K562 treated with DMSO at 1 percent for 24 hours (cell line): Measurements from ENCODE around the gene ZNF566. TPM values are rescaled to one million over a fixed set of nuclear protein-coding genes. Genes with fewer than 3 reads are reported as not detected.

Experiments used
- total RNA-seq: library from RNA; unstranded; fragments of 300-600 nt; gene quantifications from 2 replicates; pipeline ENCODE4 v1.2.3, GENCODE V29; 2022; ENCODE audit warnings: low read depth; ENCODE audit not compliant: insufficient read depth

The ZNF566 gene
- total RNA-seq, result 3.2 and 3.5 TPM in 2 replicates

DNA sequence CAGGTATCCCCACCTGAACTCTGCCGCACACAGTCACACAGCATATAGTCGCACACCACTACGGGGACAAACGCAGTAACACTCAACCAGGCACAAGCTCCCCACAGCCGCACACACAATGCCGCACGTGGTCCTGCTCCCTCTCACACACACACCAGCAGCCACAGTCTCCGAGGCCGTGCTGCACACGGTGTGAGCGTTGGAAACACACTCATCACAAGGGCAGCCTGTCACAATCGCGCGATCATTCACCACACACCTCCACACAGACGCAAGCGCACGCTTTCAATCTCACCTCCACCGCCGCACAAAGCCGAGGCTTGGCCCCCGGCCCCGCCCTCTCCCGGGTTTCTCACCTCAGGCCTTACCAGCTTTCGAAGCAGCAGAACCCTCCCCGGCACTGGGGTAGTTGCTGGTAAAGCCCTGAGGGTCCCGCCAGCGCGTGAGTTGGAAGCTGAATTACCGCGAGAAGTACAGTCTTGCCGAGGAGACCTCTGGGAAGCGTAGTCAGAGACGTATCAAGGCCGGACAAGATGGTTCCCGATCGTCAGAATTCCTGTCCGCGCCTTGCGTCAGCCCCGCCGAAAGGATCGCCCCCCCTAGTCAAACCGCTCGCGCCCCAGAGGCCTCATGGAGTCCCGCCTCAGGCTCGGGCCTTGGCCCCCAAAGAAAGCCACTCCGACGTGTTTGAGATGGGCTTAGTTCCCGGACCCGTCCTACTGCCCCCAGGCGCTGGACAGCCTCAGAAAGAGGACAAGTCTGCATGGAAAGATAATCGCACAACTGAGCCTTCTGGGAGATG lies at the start of gene ZNF566:
Gene ZNF566, minus strand, starts transcription at position 444 of the 802 bp plus-strand sequence. CDS start 13,004 bp downstream, outside the sequence.

DNA sequence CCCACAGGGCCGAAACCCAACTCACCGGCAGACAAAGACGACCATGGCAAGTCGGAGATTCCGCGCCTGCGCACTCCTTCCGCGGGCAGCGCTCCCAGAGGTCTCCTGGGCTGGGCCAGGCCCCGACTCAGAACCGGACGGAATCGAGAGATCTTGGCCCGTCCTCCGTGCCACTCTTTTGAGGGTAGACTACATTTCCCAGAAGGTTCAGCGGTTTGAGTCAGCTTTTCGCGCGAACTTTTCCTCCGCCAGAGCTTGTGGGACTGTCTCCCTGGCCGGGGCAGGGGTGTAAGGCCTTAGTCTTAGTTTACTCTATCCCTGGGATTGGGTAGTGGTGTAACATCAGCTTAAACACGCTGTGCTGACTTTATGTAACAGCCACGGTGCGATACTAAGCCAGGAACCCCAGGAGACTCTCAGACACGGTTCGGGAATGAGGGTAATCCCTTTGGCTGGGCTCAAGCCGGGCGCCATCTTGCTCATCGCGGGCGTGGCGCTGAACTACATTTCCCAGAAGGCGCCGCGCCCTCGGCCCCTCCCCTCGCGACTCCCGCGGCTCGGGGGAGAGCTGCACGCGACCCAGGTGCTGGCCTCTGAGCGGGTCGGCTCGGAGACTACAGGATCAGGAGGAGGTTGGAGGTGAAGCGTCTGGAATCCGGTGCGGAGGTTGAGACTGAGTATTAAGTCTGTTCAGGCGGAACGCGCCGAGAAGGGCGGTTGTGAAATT lies 39.0 kb upstream of the ZNF566 start, which contains the start of gene ZNF260:
Gene ZNF260, minus strand, starts transcription at position 78 of the 727 bp plus-strand sequence. CDS start 13,033 bp downstream, outside the sequence.

DNA sequence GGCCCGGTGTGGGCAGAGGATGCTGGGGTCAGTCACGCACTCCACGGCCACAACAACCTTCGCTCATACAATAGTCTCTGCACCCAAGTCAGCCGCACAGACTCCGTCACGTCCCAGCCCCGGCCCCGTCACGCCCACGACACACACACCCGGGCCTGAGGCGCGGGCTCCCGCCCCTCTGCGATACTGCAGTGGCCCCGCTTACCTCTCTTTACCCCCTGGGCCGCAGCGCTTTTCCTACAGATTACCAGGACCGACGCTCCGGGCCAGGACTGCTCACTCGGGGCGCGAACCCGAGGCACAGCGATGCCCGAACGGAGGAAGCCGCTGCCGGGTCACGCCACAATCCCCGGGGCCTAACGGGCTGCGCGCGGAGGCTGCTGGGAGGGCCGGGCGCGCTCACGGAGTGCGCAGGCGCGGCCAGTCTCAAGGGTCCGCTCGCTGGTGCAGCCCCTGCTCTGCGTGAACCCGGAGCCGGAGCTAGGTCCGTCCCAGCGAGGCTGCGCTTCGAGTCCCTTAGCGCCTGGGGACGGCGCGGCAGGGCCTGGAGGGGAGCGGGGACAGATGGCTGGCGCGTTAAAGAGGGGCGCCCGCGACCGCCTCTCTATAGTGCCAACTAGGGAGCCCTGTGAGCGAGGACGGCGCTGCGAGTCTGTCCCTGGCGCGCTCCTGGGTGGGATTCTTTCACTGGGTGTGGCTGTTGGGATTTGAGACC lies 70.9 kb downstream of the ZNF566 start, which contains the start of gene ZFP82:
Gene ZFP82, minus strand, starts transcription at position 358 of the 715 bp plus-strand sequence. CDS start 8,855 bp downstream, outside the sequence.

Other genes with a start within 250 kb of the ZNF566 start
- gene ZFP14, start 110.4 kb downstream of the ZNF566 start, total RNA-seq, result 0.13 and 0.38 TPM in 2 replicates
- 1.0 and 1.3 TPM in 2 replicates for gene ZFP82, start 70.9 kb downstream of the ZNF566 start, total RNA-seq
- gene ZNF260, start 38.7 kb upstream of the ZNF566 start, total RNA-seq, result 1.6 and 2.0 TPM in 2 replicates
- 1.0 and 2.0 TPM in 2 replicates for gene ZNF529, start 83.7 kb upstream of the ZNF566 start, total RNA-seq
- gene ZNF382, start 115.8 kb upstream of the ZNF566 start, total RNA-seq, result 0.14 TPM in 1 of 2 replicates, not detected in the other
- 1.5 and 3.1 TPM in 2 replicates for gene ZNF461, start 177.3 kb upstream of the ZNF566 start, total RNA-seq
- gene ZNF567, start 198.1 kb upstream of the ZNF566 start, total RNA-seq, result 1.8 and 2.3 TPM in 2 replicates